ENCODE data around the gene SLAMF1.
"Not testable (repeated sequence)": the region's sequence is repeated elsewhere in the genome, so short reads cannot be mapped to it uniquely, and the experiment has no call there.

The SLAMF1 gene

GRCh38 chr1:160646711-160647328 is at the start of gene SLAMF1:
Gene SLAMF1, minus strand, starts transcription at chr1:160647044. Its CDS starts 99 bp downstream, at chr1:160646945.
- peak; percentile 52 to 68 (median 57) for DNase-seq (ENCODE audit: low read depth in 2 of 3, low spot score in 1 of 3)

- DNase-seq (ENCODE audit: low read depth in 2 of 3, low spot score in 1 of 3) = not testable (repeated sequence)
Measured at GRCh38 chr1:160692390-160692789, 45.5 kb upstream of the SLAMF1 start.

- DNase-seq (ENCODE audit: low read depth in 2 of 3, low spot score in 1 of 3) = no peak
Measured at GRCh38 chr1:160685266-160685665, 38.4 kb upstream of the SLAMF1 start.

- DNase-seq (ENCODE audit: low read depth in 2 of 3, low spot score in 1 of 3) = no peak
Measured at GRCh38 chr1:160682983-160683865, 36.4 kb upstream of the SLAMF1 start.

- DNase-seq (ENCODE audit: low read depth in 2 of 3, low spot score in 1 of 3) = no peak
Measured at GRCh38 chr1:160681891-160682140, 35.0 kb upstream of the SLAMF1 start.

GRCh38 chr1:160681066-160681890 is 34.4 kb upstream of the SLAMF1 start:
- peak; percentile 83 to 89 (median 85) for DNase-seq (ENCODE audit: low read depth in 2 of 3, low spot score in 1 of 3)

GRCh38 chr1:160680399-160680798 is 33.6 kb upstream of the SLAMF1 start:
- DNase-seq (ENCODE audit: low read depth in 2 of 3, low spot score in 1 of 3) = no peak

GRCh38 chr1:160679893-160680292 is 33.0 kb upstream of the SLAMF1 start:
- DNase-seq (ENCODE audit: low read depth in 2 of 3, low spot score in 1 of 3) = no peak

GRCh38 chr1:160676869-160677597 is 30.2 kb upstream of the SLAMF1 start:
- DNase-seq (ENCODE audit: low read depth in 2 of 3, low spot score in 1 of 3) = no peak

GRCh38 chr1:160675641-160676410 is 29.0 kb upstream of the SLAMF1 start:
- peak; percentile 68 to 72 (median 68) for DNase-seq (ENCODE audit: low read depth in 2 of 3, low spot score in 1 of 3)

GRCh38 chr1:160674415-160674814 is 27.6 kb upstream of the SLAMF1 start:
- DNase-seq (ENCODE audit: low read depth in 2 of 3, low spot score in 1 of 3) = no peak

GRCh38 chr1:160672789-160673695 is 26.2 kb upstream of the SLAMF1 start:
- peak in 1 of 3 donors; percentile 30 for DNase-seq (ENCODE audit: low read depth in 2 of 3, low spot score in 1 of 3)

- no peak for DNase-seq (ENCODE audit: low read depth in 2 of 3, low spot score in 1 of 3)
Measured at GRCh38 chr1:160671603-160672517, 25.0 kb upstream of the SLAMF1 start.

GRCh38 chr1:160670701-160671100 is 23.9 kb upstream of the SLAMF1 start:
- DNase-seq (ENCODE audit: low read depth in 2 of 3, low spot score in 1 of 3) = no peak

- DNase-seq (ENCODE audit: low read depth in 2 of 3, low spot score in 1 of 3) = no peak
Measured at GRCh38 chr1:160669802-160670201, 23.0 kb upstream of the SLAMF1 start.

GRCh38 chr1:160669276-160669675 is 22.4 kb upstream of the SLAMF1 start:
- no peak for DNase-seq (ENCODE audit: low read depth in 2 of 3, low spot score in 1 of 3)

GRCh38 chr1:160667896-160668295 is 21.1 kb upstream of the SLAMF1 start:
- no peak for DNase-seq (ENCODE audit: low read depth in 2 of 3, low spot score in 1 of 3)

- DNase-seq (ENCODE audit: low read depth in 2 of 3, low spot score in 1 of 3) = no peak
Measured at GRCh38 chr1:160666079-160666442, 19.2 kb upstream of the SLAMF1 start.
